GM12865 (cell line): Measurements from ENCODE around the gene CCL3.
A peak's percentile ranks its signal among the peaks of the same experiment; 100 is the strongest.

Experiments
- DNase-seq: peaks from one replicate; pipeline ENCODE4 v3.0.0; 2010; ENCODE audit warnings: low read depth
- H3K4me3 ChIP-seq: 2 replicates; pipeline ENCODE4 v1.5.1; 2011; ENCODE audit warnings: mild to moderate bottlenecking, low read depth, low read length, control low read depth
- TF ChIP-seq, protein P1 (sequence below): IDR thresholded peaks from 2 replicates; pipeline ENCODE4 v1.5.1; 2011; ENCODE audit warnings: low read length, control low read depth, low read depth, inconsistent platforms; ENCODE audit not compliant: insufficient read depth; ENCODE audit errors: missing control alignments

Gene CCL3

DNA sequence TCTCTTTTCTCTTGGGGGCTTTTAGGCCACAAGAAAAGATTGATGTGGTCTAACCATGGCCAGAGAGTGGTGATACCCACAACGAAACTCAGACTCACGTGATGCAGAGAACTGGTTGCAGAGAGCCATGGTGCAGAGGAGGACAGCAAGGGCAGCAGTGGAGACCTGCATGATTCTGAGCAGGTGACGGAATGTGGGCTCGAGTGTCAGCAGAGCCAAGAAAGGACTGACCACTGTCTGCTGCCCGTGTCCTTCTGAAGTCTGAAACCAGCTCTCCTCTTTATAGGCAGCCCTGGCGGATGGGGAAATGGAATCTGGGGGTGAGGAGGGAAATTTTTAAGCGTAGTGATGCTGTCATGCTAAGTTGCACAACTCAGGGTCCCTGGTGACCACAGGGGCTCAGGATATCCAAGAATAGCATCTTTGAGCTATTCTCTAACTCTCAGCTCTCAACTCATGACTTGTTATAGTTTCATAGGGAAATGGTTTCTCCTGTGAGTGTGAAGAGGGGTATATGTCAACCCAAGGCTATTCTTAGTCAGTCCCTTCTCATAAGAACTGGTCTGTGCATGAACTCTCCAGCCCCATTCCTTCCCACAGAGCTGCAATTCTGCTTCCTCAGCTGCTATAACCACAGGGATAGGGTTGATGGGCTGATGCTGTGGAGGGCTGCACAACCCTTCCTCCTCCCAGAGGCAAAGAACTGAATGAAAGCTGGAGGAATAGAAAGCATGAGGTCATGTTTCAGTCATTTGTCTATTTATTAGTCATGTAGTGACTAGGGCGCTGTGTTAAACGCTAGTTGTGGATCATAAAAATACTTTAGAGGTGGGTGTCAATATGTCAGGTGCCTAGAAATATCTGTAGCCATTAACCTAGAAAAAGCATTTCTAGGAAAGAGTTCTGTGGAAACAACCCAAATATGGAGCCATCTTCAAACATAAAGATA, at the start of gene CCL3:
Gene CCL3, minus strand, starts transcription at position 256 of the 949 bp plus-strand sequence. Its CDS starts 85 bp downstream, at position 171.
- DNase-seq = peak; percentile 95
- peak within 1 kb of the TSS; percentile 55 for H3K4me3 ChIP-seq
- TF ChIP-seq, protein P1, sequence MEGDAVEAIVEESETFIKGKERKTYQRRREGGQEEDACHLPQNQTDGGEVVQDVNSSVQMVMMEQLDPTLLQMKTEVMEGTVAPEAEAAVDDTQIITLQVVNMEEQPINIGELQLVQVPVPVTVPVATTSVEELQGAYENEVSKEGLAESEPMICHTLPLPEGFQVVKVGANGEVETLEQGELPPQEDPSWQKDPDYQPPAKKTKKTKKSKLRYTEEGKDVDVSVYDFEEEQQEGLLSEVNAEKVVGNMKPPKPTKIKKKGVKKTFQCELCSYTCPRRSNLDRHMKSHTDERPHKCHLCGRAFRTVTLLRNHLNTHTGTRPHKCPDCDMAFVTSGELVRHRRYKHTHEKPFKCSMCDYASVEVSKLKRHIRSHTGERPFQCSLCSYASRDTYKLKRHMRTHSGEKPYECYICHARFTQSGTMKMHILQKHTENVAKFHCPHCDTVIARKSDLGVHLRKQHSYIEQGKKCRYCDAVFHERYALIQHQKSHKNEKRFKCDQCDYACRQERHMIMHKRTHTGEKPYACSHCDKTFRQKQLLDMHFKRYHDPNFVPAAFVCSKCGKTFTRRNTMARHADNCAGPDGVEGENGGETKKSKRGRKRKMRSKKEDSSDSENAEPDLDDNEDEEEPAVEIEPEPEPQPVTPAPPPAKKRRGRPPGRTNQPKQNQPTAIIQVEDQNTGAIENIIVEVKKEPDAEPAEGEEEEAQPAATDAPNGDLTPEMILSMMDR = no peak

DNA sequence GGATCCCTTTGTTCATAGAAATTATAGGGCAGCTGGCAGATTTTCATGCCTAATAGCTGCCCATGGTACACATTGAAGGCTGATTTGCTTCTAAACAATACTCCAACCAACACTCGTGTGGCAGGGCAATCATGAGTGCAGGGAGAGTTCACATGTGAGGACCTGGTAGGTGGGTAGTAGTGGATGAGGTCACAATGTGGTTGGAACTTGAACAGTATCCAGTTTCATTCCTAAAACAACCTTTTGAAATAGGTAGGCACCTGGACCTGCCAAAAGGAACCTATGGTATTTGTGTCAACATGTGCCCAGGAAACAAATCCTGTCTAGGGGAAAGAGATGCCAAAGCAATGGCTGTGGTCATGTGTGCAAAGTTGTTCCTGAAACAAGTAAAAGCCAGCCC, 46.5 kb upstream of the CCL3 start:
- H3K4me3 ChIP-seq = no peak overlapping the region
- no peak for DNase-seq
- TF ChIP-seq, protein P1 = no peak

DNA sequence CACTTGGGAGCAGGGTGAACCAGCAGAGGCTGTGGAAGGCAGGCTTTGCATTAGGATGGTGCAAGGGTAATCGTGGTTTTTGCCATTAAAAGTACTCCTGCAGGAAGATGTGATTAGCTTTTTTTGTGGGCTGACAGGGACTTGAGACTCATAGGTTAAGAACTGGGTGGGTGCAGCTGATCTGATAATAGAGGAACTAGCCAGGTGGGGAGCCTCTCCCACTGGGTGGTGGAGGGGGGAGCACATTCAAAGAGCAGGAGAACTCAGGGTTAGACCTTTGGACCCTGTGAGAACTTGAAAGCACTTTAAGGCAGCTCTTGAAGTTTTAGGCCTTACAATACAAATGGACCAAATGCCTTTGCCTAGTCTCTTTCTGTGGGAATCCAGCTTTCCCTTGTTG, 46.1 kb upstream of the CCL3 start:
- TF ChIP-seq, protein P1 = no peak
- no peak overlapping the region for H3K4me3 ChIP-seq
- no peak for DNase-seq

DNA sequence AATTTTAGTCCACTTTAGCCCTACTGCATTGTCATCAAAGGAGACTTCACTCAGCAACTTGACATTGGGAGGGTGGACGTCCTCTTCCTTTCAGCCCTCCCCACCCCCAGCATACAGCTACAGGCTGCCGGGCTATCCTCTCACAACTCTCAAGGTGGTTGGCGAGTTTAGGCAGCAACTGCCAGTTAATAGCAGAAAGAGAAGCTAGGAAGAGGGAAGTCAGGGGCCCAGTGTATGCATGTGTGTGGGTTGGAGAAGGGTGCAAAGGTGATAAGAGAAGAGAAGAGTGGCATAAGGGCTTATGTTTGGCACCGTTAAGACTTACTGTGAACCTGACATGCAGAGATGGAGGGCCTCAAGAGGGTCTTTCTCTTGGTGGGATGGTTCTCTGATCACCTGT, 45.5 kb upstream of the CCL3 start:
- TF ChIP-seq, protein P1 = no peak
- DNase-seq = no peak
- no peak overlapping the region for H3K4me3 ChIP-seq

DNA sequence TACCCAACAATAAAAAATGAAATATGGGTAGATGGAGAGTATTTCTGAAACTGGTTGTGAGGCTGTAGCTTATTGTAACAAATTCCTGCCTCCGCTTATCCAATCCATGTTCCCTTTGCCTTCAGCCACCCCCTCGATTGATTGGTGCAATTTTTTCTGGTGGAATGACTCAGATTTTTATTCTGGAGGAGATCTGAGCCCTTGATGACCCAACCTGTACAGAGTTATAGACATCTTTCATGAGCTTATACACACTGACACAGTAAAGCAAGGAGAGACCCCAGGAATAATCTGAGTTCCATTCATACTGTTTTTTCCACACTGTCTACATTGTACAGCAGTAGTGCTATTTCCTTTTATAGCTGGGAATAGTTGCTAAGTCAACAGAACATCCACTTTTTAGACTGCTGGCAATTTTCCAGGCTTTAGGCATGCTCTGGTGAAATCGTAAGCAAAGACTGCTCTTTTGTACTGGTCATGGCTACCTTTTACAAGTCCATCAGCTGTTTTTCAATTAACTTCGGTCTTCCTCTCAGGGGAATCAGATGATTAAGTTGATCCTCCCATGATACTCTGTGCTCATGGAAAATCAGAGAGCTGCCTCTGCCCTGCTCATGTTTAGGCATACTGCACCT, 43.8 kb upstream of the CCL3 start:
- H3K4me3 ChIP-seq = no peak overlapping the region
- TF ChIP-seq, protein P1 = no peak
- DNase-seq = no peak

DNA sequence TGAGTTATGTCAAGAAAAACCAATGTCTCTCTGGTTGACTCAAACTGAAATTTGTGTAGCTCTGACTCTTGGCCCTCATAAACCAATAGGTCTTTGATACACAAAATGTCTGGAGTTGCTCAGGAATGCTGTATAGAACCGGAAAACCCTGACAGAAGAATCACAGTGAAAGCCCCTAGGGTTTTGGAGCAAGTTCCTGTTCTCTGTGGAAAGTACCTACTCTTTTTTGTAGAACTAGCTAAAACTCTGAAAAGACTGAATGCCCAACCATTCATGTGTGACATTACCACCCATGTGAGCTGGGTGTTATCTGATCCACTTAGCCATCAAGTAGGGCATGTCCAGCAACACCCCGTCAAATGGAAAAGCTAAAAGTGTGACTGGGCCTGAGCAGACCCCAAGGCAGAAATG, 42.5 kb upstream of the CCL3 start:
- TF ChIP-seq, protein P1 = no peak
- peak; percentile 67 for DNase-seq
- H3K4me3 ChIP-seq = no peak overlapping the region

DNA sequence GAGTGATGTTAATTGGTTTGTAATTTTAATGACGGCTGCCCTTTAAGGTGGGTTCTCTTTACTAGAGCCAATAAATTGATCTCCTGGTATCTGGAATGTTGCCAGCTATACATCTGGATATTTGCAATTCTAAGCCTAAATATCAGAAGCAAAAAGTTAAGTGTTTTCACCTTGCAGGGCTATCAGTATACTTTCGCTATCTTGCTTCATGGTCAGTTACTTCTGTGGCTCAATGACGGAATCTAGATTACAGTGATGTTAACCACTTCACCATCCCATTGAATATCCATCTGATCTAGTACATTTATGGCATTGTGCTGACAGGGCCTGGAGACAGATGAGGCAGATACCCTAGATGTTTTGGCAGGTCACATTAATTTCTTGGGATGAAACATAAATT, 42.0 kb upstream of the CCL3 start:
- TF ChIP-seq, protein P1 = no peak

More for the DNA sequence above, 42.0 kb upstream of the CCL3 start:
- DNase-seq = peak; percentile 23
- H3K4me3 ChIP-seq = no peak overlapping the region
